ENCODE results near the gene DAP3.

- no peak for TF ChIP-seq CTCF (conservative IDR thresholded peaks at IDR 0.05 in 1 of 2, IDR thresholded peaks at IDR 0.05 in 1 of 2; ENCODE audit: low read depth in 1 of 2, low read length in 2 of 2)
- TF ChIP-seq EZH2 (IDR thresholded peaks at IDR 0.05; ENCODE audit: low read length, missing control alignments), result no peak
Observed at GRCh38 chr1:155717041-155717440, 28.1 kb downstream of the DAP3 start.
